HCT116 (cell line): ENCODE measurements around the gene TMEM144. TPM values are rescaled to one million over a fixed set of nuclear protein-coding genes. Genes with fewer than 3 reads are reported as not detected.

Experiments
- ATAC-seq: fragments of 200-7000 bp; cut with Tn5 transposase; 2 replicates; pipeline ENCODE4 v1.9.1; 2020; ENCODE audit warnings: mild to moderate bottlenecking, moderate library complexity
- BruUV-seq: library from RNA; stranded (reverse); fragments of 400-500 nt; replicated peaks from 2 replicates; lab custom pipeline; 2021; lab: Mats Ljungman, UMichigan
- CTCF ChIA-PET: fragments of 300-600 bp; sonication (Branson Sonifier 250); formaldehyde crosslinking; loops from one replicate; lab custom pipeline; 2021; ENCODE audit warnings: antibody characterized with exemption; lab: Charles Lee
- POLR2A ChIA-PET: fragments of 300-600, 350-600 bp; sonication (Branson Sonifier 250); formaldehyde crosslinking; loops from one replicate; lab custom pipeline; 2021; ENCODE audit warnings: antibody characterized with exemption; lab: Charles Lee
- RAD21 ChIA-PET, 2 experiments: fragments of 300-600 bp; sonication (Branson Sonifier 250); formaldehyde crosslinking; loops; one replicate each; lab custom pipeline; 2023; ENCODE audit warnings: low total read pairs in 2 of 2; ENCODE audit not compliant: uncharacterized antibody in 2 of 2, unreplicated experiment in 2 of 2, low non-redundant PET in 1 of 2; lab: Charles Lee
- DNase-seq: peaks from one replicate; pipeline ENCODE4 v3.0.0-alpha.2; 2010; ENCODE audit warnings: low read depth, low spot score
- H2AFZ ChIP-seq: fragments of 200-600 bp; shearing (Covaris generic), sonication (generic); 2 replicates; pipeline ENCODE4 v1.6.1; 2017; ENCODE audit warnings: low read depth, mixed run types, mixed read lengths, antibody characterized with exemption, low read length; ENCODE audit not compliant: poor library complexity, severe bottlenecking
- H3K27ac ChIP-seq: 2 replicates; pipeline ENCODE4 v1.5.1; 2012; ENCODE audit warnings: low read depth, low read length
- H3K27me3 ChIP-seq: fragments of 200-600 bp; sonication (generic); 2 replicates; pipeline ENCODE4 v1.6.1; 2016; ENCODE audit warnings: mixed run types, low read length, mixed read lengths; ENCODE audit not compliant: insufficient read depth
- H3K36me3 ChIP-seq, 2 experiments: fragments of 200-500 bp in 1 of 2; fragments of 200-600 bp in 1 of 2; sonication (Bioruptor generic) in 1 of 2; sonication (generic) in 1 of 2; 2 replicates each; pipeline versions ENCODE4 v1.5.1 to v1.6.1; 2014 to 2016; ENCODE audit warnings: low read length in 2 of 2, inconsistent platforms in 1 of 2, mixed read lengths in 1 of 2, mixed run types in 1 of 2; ENCODE audit not compliant: insufficient read depth in 2 of 2, control insufficient read depth in 1 of 2
- H3K4me1 ChIP-seq, 2 experiments: fragments of 200-600 bp in 1 of 2; sonication (generic) in 1 of 2; 2 replicates each; pipeline versions ENCODE4 v1.5.1 to v1.6.1; 2012 to 2017; ENCODE audit warnings: low read length in 2 of 2, inconsistent platforms in 1 of 2, mild to moderate bottlenecking in 1 of 2, mixed read lengths in 1 of 2, mixed run types in 1 of 2, moderate library complexity in 1 of 2; ENCODE audit not compliant: insufficient read depth in 2 of 2, control insufficient read depth in 1 of 2
- H3K4me2 ChIP-seq: fragments of 200-600 bp; sonication (generic); 2 replicates; pipeline ENCODE4 v1.6.1; 2017; ENCODE audit warnings: mixed run types, low read length, mixed read lengths
- H3K4me3 ChIP-seq, 2 experiments: fragments of 200-600 bp in 1 of 2; sonication (generic) in 1 of 2; replicated peaks in 1 of 2; 2 replicates each; pipeline ENCODE4 v1.5.1; 2011 to 2016; ENCODE audit warnings: low read length in 2 of 2, control low read depth in 1 of 2, low read depth in 1 of 2, mild to moderate bottlenecking in 1 of 2, mixed read lengths in 1 of 2, mixed run types in 1 of 2
- H3K79me2 ChIP-seq: fragments of 200-600 bp; sonication (generic); 2 replicates; pipeline ENCODE4 v1.6.1; 2017; ENCODE audit warnings: mild to moderate bottlenecking, mixed run types, low read length, moderate library complexity, mixed read lengths; ENCODE audit not compliant: insufficient read depth
- H3K9ac ChIP-seq: fragments of 200-600 bp; sonication (generic); 2 replicates; pipeline ENCODE4 v1.6.1; 2016; ENCODE audit warnings: low read length, mixed read lengths
- H3K9me2 ChIP-seq: fragments of 200-600 bp; sonication (generic), shearing (Covaris generic); 2 replicates; pipeline ENCODE4 v1.6.1; 2017; ENCODE audit warnings: mixed run types, mild to moderate bottlenecking, moderate library complexity; ENCODE audit not compliant: insufficient read depth
- H3K9me3 ChIP-seq, 2 experiments: fragments of 200-500 bp in 1 of 2; fragments of 200-600 bp in 1 of 2; sonication (Bioruptor generic) in 1 of 2; sonication (generic) in 1 of 2; 2 replicates each; pipeline ENCODE4 v1.6.1; 2014 to 2017; ENCODE audit warnings: low read length in 2 of 2, mixed read lengths in 2 of 2, inconsistent platforms in 1 of 2, low read depth in 1 of 2, mild to moderate bottlenecking in 1 of 2, mixed run types in 1 of 2, moderate library complexity in 1 of 2; ENCODE audit not compliant: control insufficient read depth in 1 of 2, insufficient read depth in 1 of 2
- H4K20me1 ChIP-seq: fragments of 200-600 bp; sonication (generic), shearing (Covaris generic); 2 replicates; pipeline ENCODE4 v1.6.1; 2017; ENCODE audit warnings: mixed run types, mild to moderate bottlenecking, moderate library complexity; ENCODE audit not compliant: insufficient read depth
- ATF3 ChIP-seq: IDR thresholded peaks from 2 replicates; pipeline ENCODE4 v1.6.1; 2012
- CEBPB ChIP-seq: IDR thresholded peaks from 2 replicates; pipeline ENCODE4 v1.6.1; 2012; ENCODE audit warnings: low read depth
- CTCF ChIP-seq, 3 experiments: fragments of 200-600 bp in 1 of 3; sonication (generic) in 1 of 3; IDR thresholded peaks in 2 of 3; conservative IDR thresholded peaks in 1 of 3; 2 replicates each; pipeline ENCODE4 v1.5.1; 2012 to 2017; ENCODE audit warnings: low read depth in 2 of 3, low read length in 2 of 3, antibody characterized with exemption in 1 of 3, borderline replicate concordance in 1 of 3, control low read depth in 1 of 3, mild to moderate bottlenecking in 1 of 3, mixed read lengths in 1 of 3, mixed run types in 1 of 3, moderate library complexity in 1 of 3; ENCODE audit not compliant: insufficient read depth in 1 of 3
- EZH2 ChIP-seq: fragments of 200-600 bp; sonication (generic); IDR thresholded peaks from 2 replicates; pipeline ENCODE4 v1.6.1; 2017; ENCODE audit warnings: antibody characterized with exemption, mixed run types
- EZH2phosphoT487 ChIP-seq: fragments of 200-600 bp; IDR thresholded peaks from 2 replicates; pipeline ENCODE4 v1.6.1; 2018; ENCODE audit warnings: antibody characterized with exemption, borderline replicate concordance
- JUND ChIP-seq: IDR thresholded peaks from 2 replicates; pipeline ENCODE4 v1.6.1; 2012
- MAX ChIP-seq: IDR thresholded peaks from 2 replicates; pipeline ENCODE4 v1.6.1; 2012
- POLR2AphosphoS5 ChIP-seq: IDR thresholded peaks from 2 replicates; pipeline ENCODE4 v1.6.1; 2011; ENCODE audit warnings: mild to moderate bottlenecking, low read depth, low read length, moderate library complexity
- REST ChIP-seq: IDR thresholded peaks from 2 replicates; pipeline ENCODE4 v1.6.1; 2012; ENCODE audit warnings: low read depth
- SIN3A ChIP-seq: IDR thresholded peaks from 2 replicates; pipeline ENCODE4 v1.6.1; 2012; ENCODE audit warnings: low read depth
- SRF ChIP-seq: IDR thresholded peaks from 2 replicates; pipeline ENCODE4 v1.6.1; 2012; ENCODE audit warnings: low read depth
- TCF7L2 ChIP-seq: IDR thresholded peaks from 2 replicates; pipeline ENCODE4 v1.7.0; 2011; ENCODE audit warnings: borderline replicate concordance, inconsistent platforms; ENCODE audit not compliant: insufficient read depth, insufficient read length; ENCODE audit errors: extremely low read depth
- ZBTB33 ChIP-seq: IDR thresholded peaks from 2 replicates; pipeline ENCODE4 v1.6.1; 2011; ENCODE audit warnings: mild to moderate bottlenecking, low read length, moderate library complexity; ENCODE audit not compliant: insufficient replicate concordance; ENCODE audit errors: extremely low read depth
- ZFX ChIP-seq: fragments of 450-650 bp; IDR thresholded peaks from 2 replicates; pipeline ENCODE4 v1.6.1; 2017
- ZNF274 ChIP-seq: fragments of 200-500 bp; sonication (Bioruptor generic); IDR thresholded peaks from 2 replicates; pipeline ENCODE4 v1.6.1; 2014; ENCODE audit warnings: mild to moderate bottlenecking, low read depth, low read length, inconsistent platforms
- intact Hi-C: fragments of 100-400 bp; cut with micrococcal nuclease; formaldehyde crosslinking; loops from 2 replicates; pipeline ENCODE4 v1.10.0; 2022
- total RNA-seq: library from RNA; stranded (reverse); gene quantifications from one replicate; pipeline ENCODE4 v1.2.1, GENCODE V29; 2021; ENCODE audit not compliant: unreplicated experiment

Gene TMEM144
- total RNA-seq, 1 experiment from 2014 or later = 12.9 TPM

- Histone ChIP-seq H3K36me3 (no peaks in the 10 kb centered on the region), H4K20me1 (no peaks in the 10 kb centered on the region), H3K9ac (no peak overlapping the region), H3K27ac (no peak overlapping the region), H3K9me3 (no peaks in the 10 kb centered on the region), H3K4me3 (no peak overlapping the region), H3K4me2 (no peak overlapping the region)
- ATAC-seq = no peak
- ChIA-PET POLR2A (no interaction called here), CTCF (interaction anchor here (1.6 kb wide), 1 partner anchor 8 kb away, joined by 6 read pairs; no protein-coding TSS in a partner anchor)
- BruUV-seq = no TSS peak
- intact Hi-C loops = loop anchor here (5.0 kb wide), 1 partner anchor 72 kb away; no protein-coding TSS in a partner anchor
- DNase-seq = no peak
- TF ChIP-seq REST (no peak), ZBTB33 (no peak), CTCF (IDR thresholded peaks at IDR 0.05 in 2 of 3, conservative IDR thresholded peaks at IDR 0.05 in 1 of 3; ENCODE audit: borderline replicate concordance in 1 of 3, insufficient read depth in 1 of 3, low read depth in 2 of 3, low read length in 2 of 3) (no peak), ZFX (no peak), EZH2 (no peak), MAX (no peak), SIN3A (no peak), TCF7L2 (no peak), ATF3 (no peak), EZH2phosphoT487 (no peak), JUND (no peak), POLR2AphosphoS5 (no peak), CEBPB (no peak), ZNF274 (no peak), SRF (no peak)
- TF ChIP-seq, all 23 proteins: peak for 0
- Histone ChIP-seq H3K4me1 (peaks cover 3 to 34% of the 10 kb centered on the region in 2 experiments; a peak in 2 of 4 replicates), H3K27me3 (no peaks in the 10 kb centered on the region), H2AFZ (no peak overlapping the region), H3K9me2 (no peaks in the 10 kb centered on the region), H3K79me2 (no peaks in the 10 kb centered on the region)
- RAD21 ChIA-PET = no interaction called here
These were observed 46.1 kb upstream of the TMEM144 start for GRCh38 chr4:158163941-158164767.
